ENCODE results near the gene TEX2. TPM values are rescaled to one million over a fixed set of nuclear protein-coding genes. Genes with fewer than 3 reads are reported as not detected.

The TEX2 gene
- total and polyA plus RNA-seq, 9 of the 15 experiments (the other 6 are each of a cell fraction or from before 2014, with no cell fraction given) = 4.1 to 27.6 (median 19.3) TPM

GRCh38 chr17:64129765-64130558, 133.1 kb downstream of the TEX2 start, which contains the start of gene ERN1 (continued):
- TF ChIP-seq CEBPB (tag; IDR thresholded peaks at IDR 0.05) (no peak), CHD4 (IDR thresholded peaks at IDR 0.05; ENCODE audit: insufficient read depth, insufficient replicate concordance, low read depth, low read length, poor library complexity, severe bottlenecking) (no peak), BRD9 (IDR thresholded peaks at IDR 0.05; ENCODE audit: low read depth, partially characterized antibody) (no peak), USF2 (CRISPR knock-in tag; IDR thresholded peaks at IDR 0.05) (no peak), FUS (optimal IDR thresholded peaks at IDR 0.05; ENCODE audit: low read depth, low read length) (no peak), ILK (tag; IDR thresholded peaks at IDR 0.05; ENCODE audit: borderline replicate concordance, low read depth) (no peak), ELK1 (CRISPR knock-in tag; IDR thresholded peaks at IDR 0.05) (no peak), KLF13 (tag; IDR thresholded peaks at IDR 0.05; ENCODE audit: borderline replicate concordance, low read depth) (0 out of 2 replicates have a peak, but pooled peaks have one; percentile 26), CBFA2T3 (IDR thresholded peaks at IDR 0.05) (no peak), ZNF780A (CRISPR knock-in tag; IDR thresholded peaks at IDR 0.05) (no peak), RNF219 (CRISPR knock-in tag; IDR thresholded peaks at IDR 0.05) (no peak), ZNF232 (CRISPR knock-in tag; IDR thresholded peaks at IDR 0.05) (no peak), RFX7 (CRISPR knock-in tag; IDR thresholded peaks at IDR 0.05) (no peak)
- TF ChIP-seq, protein P1, sequence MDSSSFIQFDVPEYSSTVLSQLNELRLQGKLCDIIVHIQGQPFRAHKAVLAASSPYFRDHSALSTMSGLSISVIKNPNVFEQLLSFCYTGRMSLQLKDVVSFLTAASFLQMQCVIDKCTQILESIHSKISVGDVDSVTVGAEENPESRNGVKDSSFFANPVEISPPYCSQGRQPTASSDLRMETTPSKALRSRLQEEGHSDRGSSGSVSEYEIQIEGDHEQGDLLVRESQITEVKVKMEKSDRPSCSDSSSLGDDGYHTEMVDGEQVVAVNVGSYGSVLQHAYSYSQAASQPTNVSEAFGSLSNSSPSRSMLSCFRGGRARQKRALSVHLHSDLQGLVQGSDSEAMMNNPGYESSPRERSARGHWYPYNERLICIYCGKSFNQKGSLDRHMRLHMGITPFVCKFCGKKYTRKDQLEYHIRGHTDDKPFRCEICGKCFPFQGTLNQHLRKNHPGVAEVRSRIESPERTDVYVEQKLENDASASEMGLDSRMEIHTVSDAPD (CRISPR knock-in tag; IDR thresholded peaks at IDR 0.05) = no peak
- TF ChIP-seq, protein P2, sequence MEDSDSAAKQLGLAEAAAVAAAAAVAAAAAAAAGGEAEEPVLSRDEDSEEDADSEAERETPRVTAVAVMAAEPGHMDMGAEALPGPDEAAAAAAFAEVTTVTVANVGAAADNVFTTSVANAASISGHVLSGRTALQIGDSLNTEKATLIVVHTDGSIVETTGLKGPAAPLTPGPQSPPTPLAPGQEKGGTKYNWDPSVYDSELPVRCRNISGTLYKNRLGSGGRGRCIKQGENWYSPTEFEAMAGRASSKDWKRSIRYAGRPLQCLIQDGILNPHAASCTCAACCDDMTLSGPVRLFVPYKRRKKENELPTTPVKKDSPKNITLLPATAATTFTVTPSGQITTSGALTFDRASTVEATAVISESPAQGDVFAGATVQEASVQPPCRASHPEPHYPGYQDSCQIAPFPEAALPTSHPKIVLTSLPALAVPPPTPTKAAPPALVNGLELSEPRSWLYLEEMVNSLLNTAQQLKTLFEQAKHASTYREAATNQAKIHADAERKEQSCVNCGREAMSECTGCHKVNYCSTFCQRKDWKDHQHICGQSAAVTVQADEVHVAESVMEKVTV (CRISPR knock-in tag; IDR thresholded peaks at IDR 0.05) = no peak
